Neural cell (in vitro differentiated cells): ENCODE measurements around the gene MIAT. TPM values are rescaled to one million over a fixed set of nuclear protein-coding genes. Genes with fewer than 3 reads are reported as not detected.
A peak's percentile ranks its signal among the peaks of the same experiment; 100 is the strongest.

Experiments used
- H2AFZ ChIP-seq: fragments of 200-600, 300-800 bp; sonication (generic), shearing (Covaris generic); 2 replicates; pipeline ENCODE4 v1.6.0; 2014; ENCODE audit warnings: low read depth, mild to moderate bottlenecking, antibody characterized with exemption, low read length, moderate library complexity
- H3F3A ChIP-seq: fragments of 200-600 bp; shearing (Covaris generic); 2 replicates; pipeline ENCODE4 v1.6.1; 2016; ENCODE audit warnings: mild to moderate bottlenecking, moderate library complexity, mixed read lengths, antibody characterized with exemption, low read length; ENCODE audit not compliant: insufficient read depth, poor library complexity, severe bottlenecking
- H3K27ac ChIP-seq: fragments of 200-600, 300-800 bp; sonication (generic), shearing (Covaris generic); 2 replicates; pipeline ENCODE4 v1.5.1; 2014; ENCODE audit warnings: mild to moderate bottlenecking, low read length, moderate library complexity
- H3K27me3 ChIP-seq: fragments of 300-800, 200-600 bp; sonication (generic), shearing (Covaris generic); 2 replicates; pipeline ENCODE4 v1.6.0; 2014; ENCODE audit warnings: mild to moderate bottlenecking, low read depth, low read length, moderate library complexity; ENCODE audit not compliant: insufficient read depth
- H3K36me3 ChIP-seq: fragments of 300-800, 200-600 bp; sonication (generic), shearing (Covaris generic); 2 replicates; pipeline ENCODE4 v1.5.1; 2014; ENCODE audit warnings: mild to moderate bottlenecking, antibody characterized with exemption, low read length, moderate library complexity; ENCODE audit not compliant: insufficient read depth
- H3K4me2 ChIP-seq: fragments of 300-800, 200-600 bp; sonication (generic), shearing (Covaris generic); 2 replicates; pipeline ENCODE4 v1.6.0; 2014; ENCODE audit warnings: mild to moderate bottlenecking, low read length
- H3K4me3 ChIP-seq: fragments of 300-800, 200-600 bp; sonication (generic), shearing (Covaris generic); 2 replicates; pipeline ENCODE4 v1.5.1; 2014; ENCODE audit warnings: mild to moderate bottlenecking, low read length, moderate library complexity
- H3K79me2 ChIP-seq: fragments of 200-600 bp; shearing (Covaris generic); replicated peaks from 2 replicates; pipeline ENCODE4 v1.6.0; 2014; ENCODE audit warnings: mild to moderate bottlenecking, low read length, moderate library complexity; ENCODE audit not compliant: insufficient read depth
- H3K9ac ChIP-seq: fragments of 300-800, 200-600 bp; sonication (generic), shearing (Covaris generic); 2 replicates; pipeline ENCODE4 v1.6.1; 2016; ENCODE audit warnings: mild to moderate bottlenecking, low read length, mixed read lengths
- H3K9me2 ChIP-seq: fragments of 200-600 bp; shearing (Covaris generic); 2 replicates; pipeline ENCODE4 v1.6.1; 2016; ENCODE audit warnings: mild to moderate bottlenecking, low read length, mixed read lengths; ENCODE audit not compliant: insufficient read depth
- H3K9me3 ChIP-seq: fragments of 200-600, 300-800 bp; sonication (generic), shearing (Covaris generic); 2 replicates; pipeline ENCODE4 v1.6.1; 2016; ENCODE audit warnings: mild to moderate bottlenecking, mixed run types, low read length, moderate library complexity, mixed read lengths
- H4K20me1 ChIP-seq: fragments of 200-600 bp; shearing (Covaris generic); 2 replicates; pipeline ENCODE4 v1.6.1; 2016; ENCODE audit warnings: mild to moderate bottlenecking, mixed run types; ENCODE audit not compliant: insufficient read depth
- EP300 ChIP-seq: fragments of 450-650 bp; conservative IDR thresholded peaks from 2 replicates; pipeline ENCODE4 v1.6.1; 2014; ENCODE audit warnings: antibody characterized with exemption, mild to moderate bottlenecking, moderate library complexity; ENCODE audit not compliant: poor library complexity, severe bottlenecking
- EZH2 ChIP-seq: fragments of 200-600, 300-800 bp; shearing (Covaris generic), sonication (generic); IDR thresholded peaks from 2 replicates; pipeline ENCODE4 v1.6.1; 2014; ENCODE audit warnings: antibody characterized with exemption, low read length, borderline replicate concordance, mild to moderate bottlenecking; ENCODE audit not compliant: insufficient read depth, poor library complexity, severe bottlenecking
- MXI1 ChIP-seq: fragments of 450-650 bp; conservative IDR thresholded peaks from 2 replicates; pipeline ENCODE4 v1.6.1; 2014; ENCODE audit warnings: antibody characterized with exemption, mild to moderate bottlenecking; ENCODE audit not compliant: poor library complexity, severe bottlenecking
- POLR2AphosphoS5 ChIP-seq: IDR thresholded peaks from 2 replicates; pipeline ENCODE4 v1.6.1; 2012
- RAD21 ChIP-seq: fragments of 450-650 bp; conservative IDR thresholded peaks from 2 replicates; pipeline ENCODE4 v1.6.1; 2014; ENCODE audit warnings: antibody characterized with exemption, mild to moderate bottlenecking, moderate library complexity
- SMC3 ChIP-seq: fragments of 450-650 bp; conservative IDR thresholded peaks from 2 replicates; pipeline ENCODE4 v1.6.1; 2014; ENCODE audit warnings: antibody characterized with exemption, mild to moderate bottlenecking, moderate library complexity; ENCODE audit not compliant: poor library complexity
- TAF1 ChIP-seq: IDR thresholded peaks from 2 replicates; pipeline ENCODE4 v1.6.1; 2012; ENCODE audit warnings: low read depth
- polyA plus RNA-seq: library from polyadenylated mRNA; depleted of rRNA; stranded (reverse); fragments of >200 nt; gene quantifications from 2 replicates; pipeline ENCODE4 v1.2.3, GENCODE V29; 2014
- TF ChIP-seq, protein P1 (sequence below): fragments of 450-650 bp; IDR thresholded peaks from 2 replicates; pipeline ENCODE4 v1.5.1; 2014; ENCODE audit warnings: antibody characterized with exemption, mild to moderate bottlenecking, moderate library complexity; ENCODE audit not compliant: poor library complexity, severe bottlenecking
- TF ChIP-seq, protein P2 (sequence below): IDR thresholded peaks from 2 replicates; pipeline ENCODE4 v1.6.1; 2012; ENCODE audit warnings: borderline replicate concordance

The MIAT gene
- polyA plus RNA-seq, 1 donor from 2014 or later, result 529 TPM

DNA sequence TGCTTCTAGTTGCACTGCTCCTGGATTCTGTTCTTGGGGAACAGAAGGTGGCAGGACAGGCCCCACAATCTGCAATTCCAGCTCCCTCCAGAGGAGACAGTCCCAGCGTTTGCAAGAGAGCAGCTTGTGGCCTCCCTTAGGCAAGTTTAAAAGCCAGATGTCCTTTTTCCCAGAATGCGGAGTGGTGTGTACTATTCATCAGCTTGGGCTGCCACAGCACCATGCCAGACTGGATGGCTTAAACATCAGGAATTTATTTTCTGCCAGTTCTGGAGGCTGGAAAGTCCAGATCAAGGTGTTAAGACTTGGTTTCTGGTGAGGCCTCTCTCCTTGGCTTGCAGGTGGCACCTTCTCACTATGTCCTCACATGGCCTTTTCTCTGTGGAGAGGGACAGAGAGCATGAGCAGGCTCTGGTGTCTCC is 11.7 kb downstream of the MIAT start:
- H3K36me3 ChIP-seq, result peaks cover 6% of the 10 kb centered on the region

DNA sequence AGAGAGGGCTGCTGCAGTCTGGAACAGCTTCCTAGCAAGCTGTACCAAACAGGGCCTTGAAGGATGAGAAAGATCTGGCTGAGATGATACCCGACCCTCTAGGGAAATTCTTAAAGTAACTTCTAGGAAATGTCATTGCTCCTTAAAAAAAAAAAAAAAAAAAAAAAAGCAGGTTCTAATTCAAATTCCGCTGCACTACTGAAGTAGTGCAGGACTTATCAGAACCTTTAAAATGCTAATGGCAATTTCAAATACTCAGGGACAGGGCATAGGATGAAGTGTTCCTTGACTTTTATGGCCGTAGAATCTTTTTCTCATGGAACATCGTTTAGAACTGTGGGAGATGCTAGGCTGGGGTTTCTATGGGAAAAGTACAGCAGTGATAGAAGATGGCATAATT is 13.1 kb downstream of the MIAT start:
- H3K27ac ChIP-seq, result no peak overlapping the region
- no peaks in the 10 kb centered on the region for H3K27me3 ChIP-seq
- H2AFZ ChIP-seq, result no peak overlapping the region
- no peaks in the 10 kb centered on the region for H4K20me1 ChIP-seq
- TF ChIP-seq TAF1, result no peak
- TF ChIP-seq, protein P1, sequence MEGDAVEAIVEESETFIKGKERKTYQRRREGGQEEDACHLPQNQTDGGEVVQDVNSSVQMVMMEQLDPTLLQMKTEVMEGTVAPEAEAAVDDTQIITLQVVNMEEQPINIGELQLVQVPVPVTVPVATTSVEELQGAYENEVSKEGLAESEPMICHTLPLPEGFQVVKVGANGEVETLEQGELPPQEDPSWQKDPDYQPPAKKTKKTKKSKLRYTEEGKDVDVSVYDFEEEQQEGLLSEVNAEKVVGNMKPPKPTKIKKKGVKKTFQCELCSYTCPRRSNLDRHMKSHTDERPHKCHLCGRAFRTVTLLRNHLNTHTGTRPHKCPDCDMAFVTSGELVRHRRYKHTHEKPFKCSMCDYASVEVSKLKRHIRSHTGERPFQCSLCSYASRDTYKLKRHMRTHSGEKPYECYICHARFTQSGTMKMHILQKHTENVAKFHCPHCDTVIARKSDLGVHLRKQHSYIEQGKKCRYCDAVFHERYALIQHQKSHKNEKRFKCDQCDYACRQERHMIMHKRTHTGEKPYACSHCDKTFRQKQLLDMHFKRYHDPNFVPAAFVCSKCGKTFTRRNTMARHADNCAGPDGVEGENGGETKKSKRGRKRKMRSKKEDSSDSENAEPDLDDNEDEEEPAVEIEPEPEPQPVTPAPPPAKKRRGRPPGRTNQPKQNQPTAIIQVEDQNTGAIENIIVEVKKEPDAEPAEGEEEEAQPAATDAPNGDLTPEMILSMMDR, result no peak
- no peak for TF ChIP-seq POLR2AphosphoS5
- no peak for TF ChIP-seq EP300
- no peak for TF ChIP-seq MXI1
- TF ChIP-seq, protein P2, sequence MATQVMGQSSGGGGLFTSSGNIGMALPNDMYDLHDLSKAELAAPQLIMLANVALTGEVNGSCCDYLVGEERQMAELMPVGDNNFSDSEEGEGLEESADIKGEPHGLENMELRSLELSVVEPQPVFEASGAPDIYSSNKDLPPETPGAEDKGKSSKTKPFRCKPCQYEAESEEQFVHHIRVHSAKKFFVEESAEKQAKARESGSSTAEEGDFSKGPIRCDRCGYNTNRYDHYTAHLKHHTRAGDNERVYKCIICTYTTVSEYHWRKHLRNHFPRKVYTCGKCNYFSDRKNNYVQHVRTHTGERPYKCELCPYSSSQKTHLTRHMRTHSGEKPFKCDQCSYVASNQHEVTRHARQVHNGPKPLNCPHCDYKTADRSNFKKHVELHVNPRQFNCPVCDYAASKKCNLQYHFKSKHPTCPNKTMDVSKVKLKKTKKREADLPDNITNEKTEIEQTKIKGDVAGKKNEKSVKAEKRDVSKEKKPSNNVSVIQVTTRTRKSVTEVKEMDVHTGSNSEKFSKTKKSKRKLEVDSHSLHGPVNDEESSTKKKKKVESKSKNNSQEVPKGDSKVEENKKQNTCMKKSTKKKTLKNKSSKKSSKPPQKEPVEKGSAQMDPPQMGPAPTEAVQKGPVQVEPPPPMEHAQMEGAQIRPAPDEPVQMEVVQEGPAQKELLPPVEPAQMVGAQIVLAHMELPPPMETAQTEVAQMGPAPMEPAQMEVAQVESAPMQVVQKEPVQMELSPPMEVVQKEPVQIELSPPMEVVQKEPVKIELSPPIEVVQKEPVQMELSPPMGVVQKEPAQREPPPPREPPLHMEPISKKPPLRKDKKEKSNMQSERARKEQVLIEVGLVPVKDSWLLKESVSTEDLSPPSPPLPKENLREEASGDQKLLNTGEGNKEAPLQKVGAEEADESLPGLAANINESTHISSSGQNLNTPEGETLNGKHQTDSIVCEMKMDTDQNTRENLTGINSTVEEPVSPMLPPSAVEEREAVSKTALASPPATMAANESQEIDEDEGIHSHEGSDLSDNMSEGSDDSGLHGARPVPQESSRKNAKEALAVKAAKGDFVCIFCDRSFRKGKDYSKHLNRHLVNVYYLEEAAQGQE, result no peak
- TF ChIP-seq SMC3, result no peak
- no peak for TF ChIP-seq RAD21
- no peak for TF ChIP-seq EZH2
- no peak overlapping the region for H3K4me2 ChIP-seq
- no peaks in the 10 kb centered on the region for H3K9me3 ChIP-seq
- peaks cover 6% of the 10 kb centered on the region for H3K36me3 ChIP-seq
- H3K9me2 ChIP-seq, result no peaks in the 10 kb centered on the region
- no peak overlapping the region for H3K9ac ChIP-seq
- H3K79me2 ChIP-seq, result peaks cover 9% of the 10 kb centered on the region
- H3K4me3 ChIP-seq, result no peak overlapping the region
- peaks cover 5% of the 10 kb centered on the region for H3F3A ChIP-seq

More for the DNA sequence above, 11.7 kb downstream of the MIAT start:
- Histone ChIP-seq H4K20me1 (no peaks in the 10 kb centered on the region), H3K9me2 (no peaks in the 10 kb centered on the region), H2AFZ (no peak overlapping the region), H3K27ac (no peak overlapping the region), H3K79me2 (peaks cover 9% of the 10 kb centered on the region), H3F3A (peaks cover 5% of the 10 kb centered on the region), H3K4me3 (no peak overlapping the region), H3K27me3 (no peaks in the 10 kb centered on the region), H3K9ac (no peak overlapping the region), H3K9me3 (no peaks in the 10 kb centered on the region), H3K4me2 (no peak overlapping the region)
- TF ChIP-seq, protein P2, result no peak
- TF ChIP-seq, protein P1, result peak; percentile 40
